HepG2 (cell line): ENCODE measurements around the gene SENP6.

Experiments
- BRF2 ChIP-seq: sonication (generic); formaldehyde crosslinking; IDR thresholded peaks from 2 replicates; pipeline ENCODE4 v1.8.1; 2022; ENCODE audit warnings: mild to moderate bottlenecking, missing genetic modification reagents
- CTCF ChIP-seq: sonication (generic); formaldehyde crosslinking; IDR thresholded peaks from 2 replicates; pipeline ENCODE4 v1.5.0; 2020; ENCODE audit warnings: mild to moderate bottlenecking, missing genetic modification reagents, moderate library complexity
- HOXA5 ChIP-seq: sonication (generic); formaldehyde crosslinking; IDR thresholded peaks from 2 replicates; pipeline ENCODE4 v1.4.0; 2020; ENCODE audit warnings: missing genetic modification reagents
- MAX ChIP-seq: IDR thresholded peaks from 2 replicates; pipeline ENCODE4 v1.6.1; 2012; ENCODE audit warnings: inconsistent platforms
- MTF1 ChIP-seq: sonication (generic); formaldehyde crosslinking; IDR thresholded peaks from 2 replicates; pipeline ENCODE4 v1.5.0; 2020; ENCODE audit warnings: missing genetic modification reagents
- POLR2A ChIP-seq, 2 experiments: IDR thresholded peaks; 2 replicates each; pipeline ENCODE4 v1.6.1; 2011; ENCODE audit warnings: low read depth in 2 of 2, low read length in 2 of 2, mild to moderate bottlenecking in 1 of 2, moderate library complexity in 1 of 2; ENCODE audit not compliant: insufficient read depth in 1 of 2
- POLR2AphosphoS5 ChIP-seq: IDR thresholded peaks from 2 replicates; pipeline ENCODE4 v1.6.1; 2012; ENCODE audit warnings: low read depth, low read length
- RBM22 ChIP-seq: fragments of 200-400 bp; formaldehyde crosslinking; optimal IDR thresholded peaks from 2 replicates; pipeline ENCODE3; 2017; ENCODE audit warnings: mild to moderate bottlenecking, low read length, moderate library complexity
- TAF1 ChIP-seq: sonication (generic); formaldehyde crosslinking; IDR thresholded peaks from 2 replicates; pipeline ENCODE4 v1.4.0; 2020; ENCODE audit warnings: missing genetic modification reagents
- TAF15 ChIP-seq: fragments of 200-400 bp; formaldehyde crosslinking; IDR thresholded peaks from one replicate; pipeline ENCODE4 v1.6.1; 2018; ENCODE audit warnings: mild to moderate bottlenecking, low read depth, low read length; ENCODE audit not compliant: poor library complexity, severe bottlenecking
- ZNF274 ChIP-seq: sonication (generic); formaldehyde crosslinking; IDR thresholded peaks from 2 replicates; pipeline ENCODE4 v1.5.1; 2020; ENCODE audit warnings: mild to moderate bottlenecking, missing genetic modification reagents

- TF ChIP-seq ZNF274 (CRISPR knock-in tag) (no peak), TAF1 (CRISPR knock-in tag) (no peak), MAX (no peak), POLR2AphosphoS5 (no peak), CTCF (CRISPR knock-in tag) (no peak), RBM22 (no peak), POLR2A (IDR thresholded peaks at IDR 0.05; ENCODE audit: insufficient read depth in 1 of 2, low read depth in 2 of 2, low read length in 2 of 2) (no peak), TAF15 (no peak), HOXA5 (CRISPR knock-in tag) (no peak), BRF2 (no peak), MTF1 (CRISPR knock-in tag) (no peak)
These were observed 16.8 kb downstream of the SENP6 start for GRCh38 chr6:75618437-75618836.
